Kidney epithelial cell (primary cell): Measurements from ENCODE around the gene TEN1. TPM values are rescaled to one million over a fixed set of nuclear protein-coding genes. Genes with fewer than 3 reads are reported as not detected.
"Not testable (repeated sequence)": the region's sequence is repeated elsewhere in the genome, so short reads cannot be mapped to it uniquely, and the experiment has no call there.

Experiments
- DNase-seq: peaks from one replicate; pipeline ENCODE4 v3.0.0-alpha.2; 2010; ENCODE audit warnings: low read depth
- H3K27me3 ChIP-seq: 2 replicates; pipeline ENCODE4 v1.6.0; 2011; ENCODE audit warnings: low read length; ENCODE audit not compliant: control insufficient read depth, insufficient read depth
- H3K36me3 ChIP-seq: 2 replicates; pipeline ENCODE4 v1.5.1; 2011; ENCODE audit warnings: low read length; ENCODE audit not compliant: control insufficient read depth, insufficient read depth
- H3K4me3 ChIP-seq: 2 replicates; pipeline ENCODE4 v1.5.1; 2011; ENCODE audit warnings: low read depth, mild to moderate bottlenecking, control low read depth, low read length
- CTCF ChIP-seq: IDR thresholded peaks from 2 replicates; pipeline ENCODE4 v1.5.1; 2011; ENCODE audit warnings: mild to moderate bottlenecking, moderate library complexity, low read length, control low read depth, inconsistent platforms; ENCODE audit not compliant: insufficient read depth, poor library complexity, severe bottlenecking
- total RNA-seq: library from RNA; depleted of rRNA; stranded (reverse); fragments of >200 nt; gene quantifications from 2 replicates; pipeline ENCODE4 v1.2.3, GENCODE V29; 2015

Gene TEN1
- total RNA-seq, 1 donor from 2014 or later = 28.9 TPM

DNA sequence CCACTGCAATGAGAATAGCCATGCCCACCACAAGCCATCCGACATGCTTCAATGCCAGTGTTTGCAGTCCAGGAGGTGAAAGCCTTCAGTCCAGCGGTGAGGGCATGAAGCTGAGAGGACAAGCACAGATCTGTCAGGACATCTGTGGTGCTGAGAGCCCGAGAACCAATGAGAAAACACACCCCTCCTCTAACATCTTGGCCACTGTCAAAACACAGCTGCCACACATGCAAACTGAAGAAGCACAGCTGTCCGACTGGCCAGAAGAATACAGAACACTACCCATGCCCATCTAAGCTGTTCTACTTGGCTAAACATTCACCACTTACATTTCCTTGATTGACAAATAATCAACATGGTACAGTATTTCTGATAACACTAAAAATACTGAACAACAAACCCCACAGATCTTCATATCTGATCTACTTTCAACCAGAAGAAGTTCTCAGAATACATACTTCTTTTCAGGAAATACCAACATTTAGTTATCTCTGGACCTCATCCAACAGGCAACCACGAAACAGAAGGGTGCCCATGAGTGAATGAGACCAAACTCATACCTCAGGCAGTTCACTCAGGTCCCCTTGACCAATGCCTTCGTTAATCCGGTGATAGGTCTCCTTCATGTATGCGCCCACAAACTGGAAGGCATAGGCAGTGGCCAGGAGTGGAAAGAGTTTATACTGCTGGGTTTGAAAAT is 28.0 kb upstream of the TEN1 start:
- Histone ChIP-seq H3K36me3 (peaks cover 4% of the 10 kb centered on the region), H3K27me3 (no peaks in the 10 kb centered on the region), H3K4me3 (no peak overlapping the region)
- TF ChIP-seq CTCF = no peak
- DNase-seq = no peak

GRCh38 chr17:75959051-75959838 is 19.8 kb upstream of the TEN1 start:
- Histone ChIP-seq H3K27me3 (no peaks in the 10 kb centered on the region), H3K4me3 (no peak overlapping the region), H3K36me3 (no peaks in the 10 kb centered on the region)
- TF ChIP-seq CTCF = no peak
- DNase-seq = no peak

GRCh38 chr17:75959839-75960511 is 19.1 kb upstream of the TEN1 start:
- no peak for TF ChIP-seq CTCF
- Histone ChIP-seq H3K4me3 (no peak overlapping the region), H3K36me3 (no peaks in the 10 kb centered on the region), H3K27me3 (no peaks in the 10 kb centered on the region)
- DNase-seq = no peak

DNA sequence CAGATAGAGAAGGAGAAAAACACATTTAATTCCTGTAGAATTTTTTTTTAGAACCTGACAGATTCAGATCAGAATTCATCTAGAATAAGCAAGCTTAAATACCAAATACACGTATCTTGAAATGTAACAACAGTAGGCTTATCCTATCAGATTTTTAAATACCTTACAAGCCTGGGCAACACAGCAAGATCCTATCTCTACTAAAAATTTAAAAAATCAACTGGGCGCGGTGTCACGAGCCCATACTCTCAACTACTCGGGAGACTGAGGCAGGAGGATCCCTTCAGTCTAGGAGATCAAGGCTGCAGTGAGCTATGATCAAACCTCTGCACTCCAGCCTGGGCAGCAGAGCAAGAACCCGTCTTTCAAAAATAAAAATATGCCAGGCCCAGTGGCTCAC is 13.6 kb upstream of the TEN1 start:
- no peaks in the 10 kb centered on the region for H3K36me3 ChIP-seq
- no peak for DNase-seq
- H3K27me3 ChIP-seq = no peaks in the 10 kb centered on the region
- no peak overlapping the region for H3K4me3 ChIP-seq
- TF ChIP-seq CTCF = no peak

DNA sequence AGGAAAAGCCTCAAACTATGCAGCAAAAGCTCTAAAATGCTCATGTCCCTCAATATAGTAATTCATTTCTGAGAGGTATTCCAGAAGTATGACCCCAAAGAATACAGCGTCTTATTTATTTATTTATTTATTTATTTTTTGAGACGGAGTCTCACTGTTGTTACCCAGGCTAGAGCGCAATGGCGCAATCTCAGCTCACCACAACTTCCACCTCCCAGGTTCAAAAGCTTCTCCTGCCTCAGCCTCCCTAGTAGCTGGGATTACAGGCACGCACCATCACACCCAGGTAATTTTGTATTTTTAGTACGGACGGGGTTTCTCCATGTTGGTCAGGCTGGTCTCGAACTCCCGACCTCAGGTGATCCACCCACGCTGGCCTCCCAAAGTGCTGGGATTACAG is 10.0 kb upstream of the TEN1 start:
- H3K4me3 ChIP-seq, H3K36me3 ChIP-seq: not testable (repeated sequence)

DNA sequence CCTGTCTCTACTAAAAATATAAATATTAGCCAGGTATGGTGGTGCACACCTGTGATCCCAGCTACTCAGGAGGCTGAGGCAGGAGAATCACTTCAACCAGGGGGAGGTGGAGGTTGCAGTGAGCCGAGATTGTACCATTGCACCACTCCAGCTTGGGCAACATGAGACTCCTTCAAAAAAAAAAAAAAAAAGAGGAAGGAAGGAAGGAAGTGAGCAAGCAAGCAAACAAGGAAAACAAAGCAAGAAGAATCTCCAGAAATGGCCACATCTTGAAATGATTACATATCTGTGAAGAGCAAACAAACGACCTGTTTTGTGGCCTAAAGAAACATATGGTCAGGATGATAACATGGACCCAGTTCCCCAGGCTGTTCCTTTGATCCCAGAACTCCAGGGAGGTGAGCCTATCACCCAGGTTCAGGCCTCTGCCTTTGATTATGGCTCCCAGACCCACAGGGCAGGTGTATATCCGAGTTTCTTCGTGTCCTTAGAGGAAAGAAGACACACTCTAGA is 9.0 kb upstream of the TEN1 start:
- H3K27me3 ChIP-seq = no peaks in the 10 kb centered on the region
- no peak overlapping the region for H3K4me3 ChIP-seq
- no peak for DNase-seq
- TF ChIP-seq CTCF = no peak
- H3K36me3 ChIP-seq = no peaks in the 10 kb centered on the region

More for the DNA sequence above, 10.0 kb upstream of the TEN1 start:
- not testable (repeated sequence) for H3K27me3 ChIP-seq, DNase-seq
